Calu3 (cell line): ENCODE data around the gene ISOC2. TPM values are rescaled to one million over a fixed set of nuclear protein-coding genes. Genes with fewer than 3 reads are reported as not detected.

Experiments
- BruUV-seq: library from RNA; stranded (reverse); fragments of 400-500 nt; replicated peaks from 2 replicates; lab custom pipeline; 2021; lab: Mats Ljungman, UMichigan
- CTCF ChIA-PET: fragments of 300-600 bp; sonication (Branson Sonifier 250); formaldehyde crosslinking; loops from one replicate; lab custom pipeline; 2022; ENCODE audit warnings: antibody characterized with exemption; lab: Charles Lee
- DNase-seq: peaks from one replicate; pipeline ENCODE4 v3.0.0; 2022
- H3K27ac Mint-ChIP-seq: one replicate; pipeline ENCODE4 v1.8.0; 2022; ENCODE audit warnings: mixed read lengths; ENCODE audit not compliant: unreplicated experiment
- H3K27me3 Mint-ChIP-seq: one replicate; pipeline ENCODE4 v1.8.0; 2022; ENCODE audit warnings: mixed read lengths; ENCODE audit not compliant: unreplicated experiment
- H3K36me3 Mint-ChIP-seq: one replicate; pipeline ENCODE4 v1.8.0; 2022; ENCODE audit warnings: mild to moderate bottlenecking, moderate library complexity, mixed read lengths; ENCODE audit not compliant: insufficient read depth, unreplicated experiment
- H3K4me1 Mint-ChIP-seq: one replicate; pipeline ENCODE4 v1.8.0; 2022; ENCODE audit warnings: mild to moderate bottlenecking, low read depth, mixed read lengths; ENCODE audit not compliant: unreplicated experiment
- H3K4me3 Mint-ChIP-seq: one replicate; pipeline ENCODE4 v1.8.0; 2022; ENCODE audit warnings: mild to moderate bottlenecking, low read depth, moderate library complexity, mixed read lengths; ENCODE audit not compliant: unreplicated experiment
- H3K9me3 Mint-ChIP-seq: one replicate; pipeline ENCODE4 v1.8.0; 2022; ENCODE audit warnings: low read depth, mixed read lengths; ENCODE audit not compliant: unreplicated experiment
- CTCF ChIP-seq: fragments of 200-600 bp; IDR thresholded peaks from one replicate; pipeline ENCODE4 v1.8.0; 2022; ENCODE audit warnings: antibody characterized with exemption; ENCODE audit not compliant: unreplicated experiment
- intact Hi-C: fragments of 100-400 bp; cut with micrococcal nuclease; formaldehyde crosslinking; loops from one replicate; pipeline ENCODE4 v1.10.0; 2022; ENCODE audit not compliant: unreplicated experiment
- total RNA-seq: library from RNA; stranded (reverse); gene quantifications from 2 replicates; pipeline ENCODE4 v1.2.3, GENCODE V29; 2022

The ISOC2 gene
- total RNA-seq, 1 experiment from 2014 or later: 44.9 TPM

DNA sequence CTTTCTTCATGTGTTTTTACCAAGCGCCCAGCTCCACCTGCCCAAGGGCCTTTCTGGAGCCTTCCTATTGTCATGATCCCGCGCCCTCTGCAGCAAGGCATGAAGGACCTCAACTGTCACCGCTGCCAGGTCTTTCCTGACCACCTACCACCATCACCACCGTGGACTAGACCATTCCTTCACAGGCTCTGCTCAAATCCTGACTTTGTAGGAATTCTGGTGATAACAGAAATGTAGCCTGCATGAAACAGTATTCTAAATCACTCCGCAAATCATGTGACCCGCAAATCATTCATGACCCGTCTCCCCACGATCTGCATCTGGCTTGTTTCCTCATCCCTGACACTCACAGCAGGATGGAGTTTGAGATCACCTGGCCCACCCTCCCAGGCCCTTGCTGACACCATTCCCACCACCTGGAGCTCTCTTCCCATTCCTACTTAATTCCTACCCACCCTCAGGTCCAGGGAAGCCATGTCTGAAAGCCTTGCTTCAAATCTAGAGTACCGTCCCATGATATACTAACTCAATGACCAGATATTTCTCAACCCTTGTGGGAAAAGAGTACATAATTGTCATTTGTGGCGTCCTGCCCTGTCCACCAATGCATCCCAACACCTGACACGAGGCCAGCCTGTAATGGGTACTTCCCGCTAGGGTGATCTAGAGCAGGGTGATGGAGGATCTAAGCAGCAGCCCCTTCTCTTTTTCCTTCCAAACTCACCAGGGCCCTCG, 55.2 kb downstream of the ISOC2 start:
- intact Hi-C loops: no loop called here

DNA sequence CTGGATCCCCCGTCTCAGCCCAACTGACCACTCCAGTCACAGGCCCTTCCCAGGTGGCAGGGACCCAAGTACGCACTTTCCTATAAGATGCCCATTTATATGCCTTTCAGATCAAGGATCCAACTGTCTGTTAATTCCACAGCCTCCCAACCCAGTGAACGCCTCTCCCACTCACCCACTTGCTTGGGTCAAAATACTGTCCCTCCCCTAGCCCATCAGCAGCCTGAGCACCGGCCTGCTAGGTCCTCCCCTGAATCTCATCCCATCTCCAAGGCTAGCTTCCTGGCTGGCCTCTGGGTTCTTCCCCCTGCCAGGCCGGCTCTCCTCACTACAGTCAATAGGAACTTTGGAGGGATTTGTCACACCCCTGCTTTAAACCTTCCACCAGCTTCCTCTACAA, 55.8 kb downstream of the ISOC2 start:
- Mint-ChIP-seq H3K27me3 (peaks cover 11% of the 10 kb centered on the region), H3K9me3 (no peaks in the 10 kb centered on the region), H3K36me3 (peaks cover 79% of the 10 kb centered on the region), H3K4me3 (peak overlapping the region; percentile 78), H3K4me1 (peaks cover 17% of the 10 kb centered on the region), H3K27ac (peak overlapping the region; percentile 96)
- no peak for DNase-seq
- TF ChIP-seq CTCF: no peak
- intact Hi-C loops: no loop called here
- CTCF ChIA-PET: interaction anchor here (0.6 kb wide), 1 partner anchor 29 kb away, joined by 5 read pairs; the partner anchor contains the start of gene TMEM190
- BruUV-seq: no TSS peak

More for the DNA sequence above, 55.2 kb downstream of the ISOC2 start:
- Mint-ChIP-seq H3K36me3 (peaks cover 76% of the 10 kb centered on the region), H3K27ac (peak overlapping the region; percentile 96), H3K4me1 (peaks cover 17% of the 10 kb centered on the region), H3K27me3 (peaks cover 18% of the 10 kb centered on the region), H3K9me3 (peaks cover 1% of the 10 kb centered on the region), H3K4me3 (peak overlapping the region; percentile 78)
- BruUV-seq: no TSS peak
- CTCF ChIA-PET: interaction anchor here (0.6 kb wide), 1 partner anchor 13 kb away, joined by 6 read pairs; no protein-coding TSS in a partner anchor
- no peak for TF ChIP-seq CTCF
- no peak for DNase-seq

Other genes starting within 250 kb of the ISOC2 start
- gene TMEM86B, start 232.9 kb downstream of the ISOC2 start, total RNA-seq: 14.3 and 14.7 TPM in 2 replicates
- gene PPP6R1, start 202.6 kb downstream of the ISOC2 start, total RNA-seq: 126 and 132 TPM in 2 replicates
- gene HSPBP1, start 181.5 kb downstream of the ISOC2 start, total RNA-seq: 72.0 and 72.8 TPM in 2 replicates
- 3.4 and 3.8 TPM in 2 replicates for gene BRSK1, start 177.6 kb downstream of the ISOC2 start, total RNA-seq
- gene TMEM150B, start 136.3 kb downstream of the ISOC2 start, total RNA-seq: 0.73 TPM in 1 of 2 replicates, not detected in the other
- 16.1 and 23.5 TPM in 2 replicates for gene KMT5C, start 121.8 kb downstream of the ISOC2 start, total RNA-seq
- gene COX6B2, start 106.9 kb downstream of the ISOC2 start, total RNA-seq: 1.4 and 3.4 TPM in 2 replicates
- not detected in 2 replicates for gene GARIN5B, start 98.4 kb downstream of the ISOC2 start, total RNA-seq
- 0.97 and 1.3 TPM in 2 replicates for gene IL11, start 91.2 kb downstream of the ISOC2 start, total RNA-seq
- not detected in 2 replicates for gene TMEM190, start 84.8 kb downstream of the ISOC2 start, total RNA-seq
- gene TMEM238, start 77.3 kb downstream of the ISOC2 start, total RNA-seq: 38.8 and 49.4 TPM in 2 replicates
- 1,462 and 1,520 TPM in 2 replicates for gene RPL28, start 75.7 kb downstream of the ISOC2 start, total RNA-seq
- 239 and 287 TPM in 2 replicates for gene UBE2S, start 53.9 kb downstream of the ISOC2 start, total RNA-seq
- gene SHISA7, start 18.3 kb downstream of the ISOC2 start, total RNA-seq: not detected in 2 replicates
- gene C19orf85, start 3.1 kb upstream of the ISOC2 start, total RNA-seq: not detected in 2 replicates
- gene ZNF628, start 15.0 kb upstream of the ISOC2 start, total RNA-seq: 11.9 and 13.0 TPM in 2 replicates
- 49.6 and 60.6 TPM in 2 replicates for gene NAT14, start 23.5 kb upstream of the ISOC2 start, total RNA-seq
- gene SSC5D, start 26.8 kb upstream of the ISOC2 start, total RNA-seq: 0.26 and 0.69 TPM in 2 replicates
- gene SBK2, start 75.5 kb upstream of the ISOC2 start, total RNA-seq: not detected in 2 replicates
- gene SBK3, start 83.9 kb upstream of the ISOC2 start, total RNA-seq: 0.57 and 0.78 TPM in 2 replicates
- gene ZNF579, start 119.2 kb upstream of the ISOC2 start, total RNA-seq: 29.8 and 33.4 TPM in 2 replicates
- gene FIZ1, start 137.9 kb upstream of the ISOC2 start, total RNA-seq: 18.6 and 23.0 TPM in 2 replicates
- 18.5 and 21.8 TPM in 2 replicates for gene ZNF524, start 138.6 kb upstream of the ISOC2 start, total RNA-seq
- gene ZNF865, start 144.0 kb upstream of the ISOC2 start, total RNA-seq: 29.6 and 30.9 TPM in 2 replicates
- gene ZNF784, start 162.9 kb upstream of the ISOC2 start, total RNA-seq: 6.0 and 7.1 TPM in 2 replicates
- gene ZNF580, start 179.4 kb upstream of the ISOC2 start, total RNA-seq: 35.6 TPM in 2 replicates
- gene ZNF581, start 182.0 kb upstream of the ISOC2 start, total RNA-seq: 33.0 and 33.1 TPM in 2 replicates
- 12.7 and 18.3 TPM in 2 replicates for gene CCDC106, start 186.6 kb upstream of the ISOC2 start, total RNA-seq
- 286 and 309 TPM in 2 replicates for gene U2AF2, start 193.4 kb upstream of the ISOC2 start, total RNA-seq
- gene EPN1, start 213.6 kb upstream of the ISOC2 start, total RNA-seq: 162 and 180 TPM in 2 replicates